ENCODE results near the gene F5. TPM values are rescaled to one million over a fixed set of nuclear protein-coding genes. Genes with fewer than 3 reads are reported as not detected.

Gene F5
- total and polyA plus RNA-seq, 10 donors: 1.7 to 34.5 (median 7.4) TPM

DNA sequence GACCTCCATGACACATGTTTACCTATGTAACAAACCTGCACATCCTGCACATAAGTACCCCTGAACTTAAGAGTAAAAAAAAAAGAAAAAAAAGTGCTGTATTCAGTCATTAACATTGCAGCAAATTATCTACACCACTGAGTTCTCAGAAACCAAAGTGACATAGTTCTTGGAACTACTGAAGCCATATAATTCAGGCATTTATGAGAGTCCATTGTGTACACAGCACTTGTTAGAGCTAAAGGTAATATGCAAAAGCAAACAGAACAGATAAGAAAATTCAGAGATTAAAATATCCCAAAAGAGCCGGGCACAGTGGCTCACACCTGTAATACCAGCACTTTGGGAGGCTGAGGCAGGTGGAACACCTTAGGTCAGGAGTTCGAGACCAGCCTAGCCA is 38.0 kb downstream of the F5 start:
- Histone ChIP-seq H3K36me3 (peaks cover 0 to 52% (median 0%) of the 10 kb centered on the region in 6 donors), H3K4me1 (no peaks in the 10 kb centered on the region), H3K9me3 (no peaks in the 10 kb centered on the region), H3K27ac (no peak overlapping the region), H3K27me3 (replicated peaks in 1 of 7) (no peaks in the 10 kb centered on the region), H3K4me3 (no peak overlapping the region)
- intact Hi-C loops (cut with DNase I; ENCODE audit: low total_unique reads): loop anchor here (5.0 kb wide), 2 partner anchors 81 to 259 kb away; no protein-coding TSS in a partner anchor
- WGBS, 5 donors: 62 to 89% (median 81%) methylated on average over 2 of the region's 2 CpGs
- TF ChIP-seq CTCF (IDR thresholded peaks at IDR 0.05 in 8 of 11, conservative IDR thresholded peaks at IDR 0.05 in 3 of 11) (no peak), POLR2AphosphoS5 (IDR thresholded peaks at IDR 0.05) (no peak), POLR2A (IDR thresholded peaks at IDR 0.05) (no peak)
- no peak for DNase-seq

GRCh38 chr1:169546087-169546995 is 39.9 kb downstream of the F5 start:
- 48 to 63% (median 62%) methylated on average over 15 of the region's 15 CpGs for WGBS, 5 donors
- TF ChIP-seq CTCF (IDR thresholded peaks at IDR 0.05 in 8 of 11, conservative IDR thresholded peaks at IDR 0.05 in 3 of 11) (peak; percentile 42 to 90 (median 71)), POLR2A (IDR thresholded peaks at IDR 0.05) (no peak), POLR2AphosphoS5 (IDR thresholded peaks at IDR 0.05) (no peak)
- H3K27me3 ChIP-seq (replicated peaks in 1 of 7): no peaks in the 10 kb centered on the region
- H3K36me3 ChIP-seq: peaks cover 0 to 54% (median 0%) of the 10 kb centered on the region in 6 donors
- no peak overlapping the region for H3K4me3 ChIP-seq
- no peak overlapping the region for H3K27ac ChIP-seq
- no peaks in the 10 kb centered on the region for H3K9me3 ChIP-seq
- no peak for DNase-seq
- no peaks in the 10 kb centered on the region for H3K4me1 ChIP-seq
- intact Hi-C loops (cut with DNase I; ENCODE audit: low total_unique reads): loop anchor here (5.0 kb wide), 2 partner anchors 79 to 261 kb away; no protein-coding TSS in a partner anchor

GRCh38 chr1:169545472-169545871 is 40.8 kb downstream of the F5 start:
- Histone ChIP-seq H3K4me3 (no peak overlapping the region), H3K27ac (no peak overlapping the region), H3K9me3 (no peaks in the 10 kb centered on the region), H3K36me3 (peaks cover 0 to 50% (median 0%) of the 10 kb centered on the region in 6 donors), H3K27me3 (replicated peaks in 1 of 7) (no peaks in the 10 kb centered on the region), H3K4me1 (no peaks in the 10 kb centered on the region)
- 71 to 90% (median 85%) methylated on average over 2 of the region's 2 CpGs for WGBS, 5 donors
- TF ChIP-seq CTCF (IDR thresholded peaks at IDR 0.05 in 8 of 11, conservative IDR thresholded peaks at IDR 0.05 in 3 of 11): no peak
- TF ChIP-seq POLR2A (IDR thresholded peaks at IDR 0.05): no peak
- TF ChIP-seq POLR2AphosphoS5 (IDR thresholded peaks at IDR 0.05): no peak
- no peak for DNase-seq
- intact Hi-C loops (cut with DNase I; ENCODE audit: low total_unique reads): loop anchor here (5.0 kb wide), 2 partner anchors 78 to 262 kb away; no protein-coding TSS in a partner anchor

Data from spleen (tissue), 11 donors.